ENCODE measurements around the gene PHF24.
"Not testable (repeated sequence)": the region's sequence is repeated elsewhere in the genome, so short reads cannot be mapped to it uniquely, and the experiment has no call there.

PHF24 gene

DNA sequence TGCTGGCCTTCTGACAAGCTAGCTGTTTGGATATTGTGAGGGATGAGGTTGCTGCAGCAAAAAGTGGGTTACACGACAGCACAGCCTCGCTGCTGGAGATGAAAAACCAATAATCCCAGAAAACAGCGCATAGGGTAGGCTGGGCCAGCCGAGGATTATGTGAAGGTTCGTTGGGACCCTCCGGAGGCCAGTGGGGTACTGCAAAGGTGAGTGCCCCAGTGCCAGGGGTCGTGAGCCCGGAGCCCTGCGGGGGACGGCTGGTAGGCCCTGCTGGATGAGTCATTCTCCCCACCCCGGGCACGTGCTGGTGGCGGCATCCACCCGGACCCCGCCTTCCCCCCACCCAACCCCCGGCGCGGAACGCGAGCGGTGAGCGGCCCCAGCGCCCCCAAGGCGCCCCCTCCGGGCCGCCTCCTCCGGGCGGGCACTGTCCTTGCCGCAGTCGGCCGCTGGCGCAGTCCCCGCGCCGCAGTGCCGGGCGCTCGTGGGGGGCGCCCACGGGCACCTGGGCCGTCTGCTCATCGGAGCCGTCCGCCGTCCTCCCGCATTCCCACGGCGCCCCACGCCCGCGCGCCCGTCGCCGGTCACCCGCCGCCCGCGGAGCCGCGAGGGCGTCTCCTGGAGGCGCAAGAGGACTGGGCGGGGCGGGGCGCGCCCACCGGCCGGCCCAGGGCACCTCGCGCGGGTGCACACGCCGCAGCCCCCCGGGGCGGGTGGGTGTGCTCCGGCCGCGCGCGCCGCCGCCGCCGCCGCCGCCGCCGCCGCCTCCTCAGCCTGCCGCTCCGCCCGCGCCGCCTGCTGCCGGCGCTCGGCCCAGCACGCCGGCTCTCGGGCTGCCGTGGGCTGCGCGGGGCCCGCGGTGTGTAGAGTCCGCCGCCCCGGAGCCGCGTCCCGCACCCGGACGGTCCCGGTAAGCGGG is at the start of gene PHF24:
Gene PHF24 (plus strand): TSS at position 794 of the 919 bp plus-strand sequence. CDS start 13,014 bp downstream, outside the sequence.
- ChIA-PET CTCF (no interaction called here), POLR2A (no interaction called here)
- no peak for TF ChIP-seq ELF4 (IDR thresholded peaks at IDR 0.05)
- TF ChIP-seq CTBP1 (IDR thresholded peaks at IDR 0.05; ENCODE audit: borderline replicate concordance): no peak
- no peak for TF ChIP-seq SP1 (IDR thresholded peaks at IDR 0.05)
- TF ChIP-seq FOXK2 (IDR thresholded peaks at IDR 0.05): no peak
- TF ChIP-seq SUZ12 (IDR thresholded peaks at IDR 0.05): no peak
- TF ChIP-seq HDGF (IDR thresholded peaks at IDR 0.05; ENCODE audit: borderline replicate concordance): no peak
- TF ChIP-seq FOXA1 (IDR thresholded peaks at IDR 0.05): no peak
- TF ChIP-seq LEF1 (IDR thresholded peaks at IDR 0.05; ENCODE audit: borderline replicate concordance): no peak
- TF ChIP-seq, protein P1, sequence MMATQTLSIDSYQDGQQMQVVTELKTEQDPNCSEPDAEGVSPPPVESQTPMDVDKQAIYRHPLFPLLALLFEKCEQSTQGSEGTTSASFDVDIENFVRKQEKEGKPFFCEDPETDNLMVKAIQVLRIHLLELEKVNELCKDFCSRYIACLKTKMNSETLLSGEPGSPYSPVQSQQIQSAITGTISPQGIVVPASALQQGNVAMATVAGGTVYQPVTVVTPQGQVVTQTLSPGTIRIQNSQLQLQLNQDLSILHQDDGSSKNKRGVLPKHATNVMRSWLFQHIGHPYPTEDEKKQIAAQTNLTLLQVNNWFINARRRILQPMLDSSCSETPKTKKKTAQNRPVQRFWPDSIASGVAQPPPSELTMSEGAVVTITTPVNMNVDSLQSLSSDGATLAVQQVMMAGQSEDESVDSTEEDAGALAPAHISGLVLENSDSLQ (IDR thresholded peaks at IDR 0.05): no peak
- no peak for TF ChIP-seq TARDBP (IDR thresholded peaks at IDR 0.05)
- no peak for TF ChIP-seq BHLHE40 (IDR thresholded peaks at IDR 0.05; ENCODE audit: borderline replicate concordance)
- no peak for TF ChIP-seq ARNT (IDR thresholded peaks at IDR 0.05)
- TF ChIP-seq NFRKB (IDR thresholded peaks at IDR 0.05): no peak
- no peak for TF ChIP-seq ZNF384 (IDR thresholded peaks at IDR 0.05)
- no peak for TF ChIP-seq L3MBTL2 (conservative IDR thresholded peaks at IDR 0.05)
- no peak for TF ChIP-seq FOXM1 (IDR thresholded peaks at IDR 0.05; ENCODE audit: borderline replicate concordance)
- peak; percentile 59 for DNase-seq (ENCODE audit: extremely low spot score)

DNA sequence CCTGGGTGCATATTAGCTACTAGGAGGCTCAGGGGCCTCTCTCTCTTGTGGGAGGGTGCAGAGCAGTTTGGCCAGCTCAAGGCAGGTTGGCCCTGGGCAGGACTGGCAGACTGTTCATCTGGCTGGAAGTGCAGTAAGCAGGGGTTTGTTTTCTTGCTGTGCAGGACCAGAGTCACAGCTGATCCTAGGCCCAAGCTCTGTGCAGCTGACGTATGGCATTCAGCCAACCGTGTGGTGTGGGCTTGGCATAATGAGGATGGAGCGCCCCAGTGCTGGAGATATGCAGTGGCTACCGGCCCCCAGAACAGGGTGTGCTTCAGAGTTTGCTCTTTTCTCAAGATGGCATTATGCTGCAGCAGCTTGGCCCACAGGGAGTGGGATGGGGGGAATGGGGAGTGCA is 31.0 kb upstream of the PHF24 start:
- ChIA-PET POLR2A (no interaction called here), CTCF (no interaction called here)
- DNase-seq (ENCODE audit: extremely low spot score): no peak
- TF ChIP-seq SUZ12 (IDR thresholded peaks at IDR 0.05): no peak
- no peak for TF ChIP-seq FOXK2 (IDR thresholded peaks at IDR 0.05)
- no peak for TF ChIP-seq HDGF (IDR thresholded peaks at IDR 0.05; ENCODE audit: borderline replicate concordance)
- no peak for TF ChIP-seq CTBP1 (IDR thresholded peaks at IDR 0.05; ENCODE audit: borderline replicate concordance)
- no peak for TF ChIP-seq FOXM1 (IDR thresholded peaks at IDR 0.05; ENCODE audit: borderline replicate concordance)

DNA sequence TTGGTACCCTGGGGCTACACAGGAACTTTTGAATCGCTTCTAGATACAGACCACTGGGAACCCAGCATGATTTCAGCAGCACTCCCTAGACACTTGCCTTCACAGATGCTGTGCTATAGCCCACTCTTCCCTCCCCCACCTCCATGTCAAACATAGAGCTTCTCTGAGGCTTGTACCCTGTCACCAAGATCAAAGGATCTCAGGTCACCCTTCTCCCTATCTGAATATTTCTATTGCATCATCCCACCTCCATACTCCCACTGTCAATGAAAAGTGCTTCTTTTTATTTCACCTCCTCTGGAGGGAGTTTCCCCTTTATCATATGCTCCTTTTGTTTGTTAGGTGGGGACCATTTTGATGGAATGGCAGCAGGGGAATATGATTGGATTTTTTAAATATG is 29.2 kb upstream of the PHF24 start:
- no peak for DNase-seq (ENCODE audit: extremely low spot score)
- POLR2A ChIA-PET: no interaction called here
- CTCF ChIA-PET: interaction anchor here (0.5 to 1.0 kb wide), 3 partner anchors 29 to 58 kb away, joined by 3 to 6 read pairs (median 3); no protein-coding TSS in a partner anchor
- TF ChIP-seq L3MBTL2 (conservative IDR thresholded peaks at IDR 0.05) (no peak), TARDBP (IDR thresholded peaks at IDR 0.05) (no peak), SP1 (IDR thresholded peaks at IDR 0.05) (no peak), FOXA1 (IDR thresholded peaks at IDR 0.05) (no peak), ARNT (IDR thresholded peaks at IDR 0.05) (no peak), BHLHE40 (IDR thresholded peaks at IDR 0.05; ENCODE audit: borderline replicate concordance) (no peak), NFRKB (IDR thresholded peaks at IDR 0.05) (no peak), HDGF (IDR thresholded peaks at IDR 0.05; ENCODE audit: borderline replicate concordance) (no peak), FOXK2 (IDR thresholded peaks at IDR 0.05) (no peak), FOXM1 (IDR thresholded peaks at IDR 0.05; ENCODE audit: borderline replicate concordance) (no peak), ZNF384 (IDR thresholded peaks at IDR 0.05) (no peak), SUZ12 (IDR thresholded peaks at IDR 0.05) (no peak), LEF1 (IDR thresholded peaks at IDR 0.05; ENCODE audit: borderline replicate concordance) (no peak), CTBP1 (IDR thresholded peaks at IDR 0.05; ENCODE audit: borderline replicate concordance) (no peak)
- TF ChIP-seq, protein P1 (IDR thresholded peaks at IDR 0.05): no peak

GRCh38 chr9:34929506-34930102 is 28.5 kb upstream of the PHF24 start:
- CTCF ChIA-PET: interaction anchor here (0.5 to 1.0 kb wide), 4 partner anchors 30 to 165 kb away, joined by 3 to 6 read pairs (median 3); no protein-coding TSS in a partner anchor
- POLR2A ChIA-PET: no interaction called here
- TF ChIP-seq FOXM1 (IDR thresholded peaks at IDR 0.05; ENCODE audit: borderline replicate concordance) (no peak), HDGF (IDR thresholded peaks at IDR 0.05; ENCODE audit: borderline replicate concordance) (no peak), CTBP1 (IDR thresholded peaks at IDR 0.05; ENCODE audit: borderline replicate concordance) (no peak), ARNT (IDR thresholded peaks at IDR 0.05) (no peak), SP1 (IDR thresholded peaks at IDR 0.05) (no peak), SUZ12 (IDR thresholded peaks at IDR 0.05) (no peak), ZNF384 (IDR thresholded peaks at IDR 0.05) (no peak), L3MBTL2 (conservative IDR thresholded peaks at IDR 0.05) (no peak), ELF4 (IDR thresholded peaks at IDR 0.05) (no peak), FOXA1 (IDR thresholded peaks at IDR 0.05) (no peak), BHLHE40 (IDR thresholded peaks at IDR 0.05; ENCODE audit: borderline replicate concordance) (no peak), LEF1 (IDR thresholded peaks at IDR 0.05; ENCODE audit: borderline replicate concordance) (no peak), NFRKB (IDR thresholded peaks at IDR 0.05) (no peak), TARDBP (IDR thresholded peaks at IDR 0.05) (no peak)
- peak; percentile 64 for DNase-seq (ENCODE audit: extremely low spot score)

GRCh38 chr9:34939989-34940388 is 18.1 kb upstream of the PHF24 start:
- POLR2A ChIA-PET; CTCF ChIA-PET; DNase-seq (ENCODE audit: extremely low spot score): not testable (repeated sequence)

GRCh38 chr9:34948451-34948850 is 9.6 kb upstream of the PHF24 start:
- POLR2A ChIA-PET: no interaction called here
- TF ChIP-seq LEF1 (IDR thresholded peaks at IDR 0.05; ENCODE audit: borderline replicate concordance) (no peak), HDGF (IDR thresholded peaks at IDR 0.05; ENCODE audit: borderline replicate concordance) (no peak), ZNF384 (IDR thresholded peaks at IDR 0.05) (no peak), SP1 (IDR thresholded peaks at IDR 0.05) (no peak), ARNT (IDR thresholded peaks at IDR 0.05) (no peak), CTBP1 (IDR thresholded peaks at IDR 0.05; ENCODE audit: borderline replicate concordance) (no peak), NFRKB (IDR thresholded peaks at IDR 0.05) (no peak), BHLHE40 (IDR thresholded peaks at IDR 0.05; ENCODE audit: borderline replicate concordance) (no peak), L3MBTL2 (conservative IDR thresholded peaks at IDR 0.05) (no peak), FOXK2 (IDR thresholded peaks at IDR 0.05) (no peak), ELF4 (IDR thresholded peaks at IDR 0.05) (no peak)
- TF ChIP-seq, protein P1 (IDR thresholded peaks at IDR 0.05): no peak
- CTCF ChIA-PET: no interaction called here
- no peak for DNase-seq (ENCODE audit: extremely low spot score)
